ENCODE results near the gene ARHGAP26.

DNA sequence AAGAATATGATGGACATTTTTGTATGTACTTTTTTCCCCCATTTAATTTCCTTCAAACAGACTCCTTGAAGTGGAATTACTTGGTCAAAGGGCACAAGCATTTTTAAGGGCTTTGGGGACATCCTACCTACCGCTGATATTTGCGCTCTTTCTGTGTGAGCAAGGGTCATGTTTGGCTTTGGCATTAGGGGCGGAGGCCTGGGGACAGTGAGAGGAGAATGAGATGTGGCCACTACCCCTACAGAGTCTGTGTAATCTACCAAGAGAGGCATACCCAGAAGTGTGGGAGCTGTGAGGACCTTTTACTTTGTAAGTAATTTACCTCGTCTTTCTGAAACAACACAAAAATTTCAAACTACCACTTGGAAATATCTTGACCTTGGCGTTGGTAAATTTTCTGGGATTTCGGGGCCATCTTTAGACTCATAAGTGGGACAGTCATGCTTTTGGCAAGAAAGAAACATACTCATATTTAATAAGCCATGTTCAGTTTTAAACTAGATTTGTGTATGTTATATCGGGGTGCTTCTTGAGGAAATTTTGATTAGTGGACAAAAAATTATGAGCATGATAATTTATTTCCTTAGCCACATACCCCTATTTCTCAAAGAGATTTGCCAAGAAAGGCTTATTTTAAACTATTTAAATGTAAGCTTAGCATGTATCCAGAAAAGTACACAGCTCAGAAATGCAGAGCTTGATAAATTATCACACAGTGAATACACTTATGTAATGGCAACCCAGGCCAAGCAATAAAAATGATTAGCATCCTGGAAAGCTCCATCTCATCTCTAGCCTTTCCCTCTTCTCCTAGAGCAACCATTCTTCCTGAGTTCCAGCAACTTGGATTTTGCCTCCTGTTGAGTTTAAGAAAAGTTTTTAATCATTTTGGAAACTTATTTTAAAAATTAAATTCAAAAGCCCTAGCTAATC lies 63.6 kb downstream of the ARHGAP26 start:
- TF ChIP-seq, protein P1, sequence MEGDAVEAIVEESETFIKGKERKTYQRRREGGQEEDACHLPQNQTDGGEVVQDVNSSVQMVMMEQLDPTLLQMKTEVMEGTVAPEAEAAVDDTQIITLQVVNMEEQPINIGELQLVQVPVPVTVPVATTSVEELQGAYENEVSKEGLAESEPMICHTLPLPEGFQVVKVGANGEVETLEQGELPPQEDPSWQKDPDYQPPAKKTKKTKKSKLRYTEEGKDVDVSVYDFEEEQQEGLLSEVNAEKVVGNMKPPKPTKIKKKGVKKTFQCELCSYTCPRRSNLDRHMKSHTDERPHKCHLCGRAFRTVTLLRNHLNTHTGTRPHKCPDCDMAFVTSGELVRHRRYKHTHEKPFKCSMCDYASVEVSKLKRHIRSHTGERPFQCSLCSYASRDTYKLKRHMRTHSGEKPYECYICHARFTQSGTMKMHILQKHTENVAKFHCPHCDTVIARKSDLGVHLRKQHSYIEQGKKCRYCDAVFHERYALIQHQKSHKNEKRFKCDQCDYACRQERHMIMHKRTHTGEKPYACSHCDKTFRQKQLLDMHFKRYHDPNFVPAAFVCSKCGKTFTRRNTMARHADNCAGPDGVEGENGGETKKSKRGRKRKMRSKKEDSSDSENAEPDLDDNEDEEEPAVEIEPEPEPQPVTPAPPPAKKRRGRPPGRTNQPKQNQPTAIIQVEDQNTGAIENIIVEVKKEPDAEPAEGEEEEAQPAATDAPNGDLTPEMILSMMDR (IDR thresholded peaks at IDR 0.05) = no peak
- TF ChIP-seq POLR2A (IDR thresholded peaks at IDR 0.05) = no peak
